ENCODE results near the gene FGFR1OP2.

GRCh38 chr12:26954027-26954426, 15.8 kb downstream of the FGFR1OP2 start:
- TF ChIP-seq CTCF (IDR thresholded peaks at IDR 0.05) = no peak
- TF ChIP-seq POLR2A (IDR thresholded peaks at IDR 0.05) = no peak
